Measurements from ENCODE around the gene ITSN1.

Gene ITSN1

DNA sequence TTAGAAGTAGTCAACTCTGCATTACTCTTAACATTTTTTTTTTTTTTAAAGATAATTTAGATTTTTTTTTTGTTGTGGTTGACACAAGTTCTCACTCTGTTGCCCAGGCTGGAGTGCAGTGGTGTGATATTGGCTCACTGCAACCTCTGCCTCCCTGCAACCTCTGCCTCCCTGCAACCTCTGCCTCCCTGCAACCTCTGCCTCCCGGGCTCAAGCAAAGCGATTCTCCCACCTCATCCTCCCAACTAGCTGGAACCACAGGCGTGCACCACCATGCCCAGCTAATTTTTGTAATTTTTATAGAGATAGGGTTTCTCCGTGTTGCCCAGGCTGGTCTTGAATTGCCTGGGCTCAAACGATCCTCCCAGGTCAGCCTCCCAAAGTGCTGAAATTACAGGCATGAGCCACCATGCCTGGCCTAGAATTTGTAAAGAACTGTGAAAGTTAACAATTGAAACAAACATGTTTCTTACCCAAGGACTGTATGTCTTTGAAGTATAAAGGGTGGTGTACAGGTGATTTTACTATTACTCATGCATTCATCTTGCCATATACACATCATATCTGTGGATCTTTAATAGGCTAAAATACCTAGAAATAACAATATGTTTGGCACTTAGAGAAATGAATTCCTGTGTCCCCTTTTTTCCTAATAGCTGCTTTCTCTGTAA is 158.6 kb downstream of the ITSN1 start:
- Mint-ChIP-seq H3K4me1 (no peaks in the 10 kb centered on the region), H3K27me3 (no peaks in the 10 kb centered on the region), H3K27ac (no peak overlapping the region), H3K36me3 (peaks cover 0 to 3% of the 10 kb centered on the region in 2 donors), H3K9me3 (no peaks in the 10 kb centered on the region), H3K4me3 (no peak overlapping the region)
- ATAC-seq (replicated peaks) = no peak
- DNase-seq = no peak

DNA sequence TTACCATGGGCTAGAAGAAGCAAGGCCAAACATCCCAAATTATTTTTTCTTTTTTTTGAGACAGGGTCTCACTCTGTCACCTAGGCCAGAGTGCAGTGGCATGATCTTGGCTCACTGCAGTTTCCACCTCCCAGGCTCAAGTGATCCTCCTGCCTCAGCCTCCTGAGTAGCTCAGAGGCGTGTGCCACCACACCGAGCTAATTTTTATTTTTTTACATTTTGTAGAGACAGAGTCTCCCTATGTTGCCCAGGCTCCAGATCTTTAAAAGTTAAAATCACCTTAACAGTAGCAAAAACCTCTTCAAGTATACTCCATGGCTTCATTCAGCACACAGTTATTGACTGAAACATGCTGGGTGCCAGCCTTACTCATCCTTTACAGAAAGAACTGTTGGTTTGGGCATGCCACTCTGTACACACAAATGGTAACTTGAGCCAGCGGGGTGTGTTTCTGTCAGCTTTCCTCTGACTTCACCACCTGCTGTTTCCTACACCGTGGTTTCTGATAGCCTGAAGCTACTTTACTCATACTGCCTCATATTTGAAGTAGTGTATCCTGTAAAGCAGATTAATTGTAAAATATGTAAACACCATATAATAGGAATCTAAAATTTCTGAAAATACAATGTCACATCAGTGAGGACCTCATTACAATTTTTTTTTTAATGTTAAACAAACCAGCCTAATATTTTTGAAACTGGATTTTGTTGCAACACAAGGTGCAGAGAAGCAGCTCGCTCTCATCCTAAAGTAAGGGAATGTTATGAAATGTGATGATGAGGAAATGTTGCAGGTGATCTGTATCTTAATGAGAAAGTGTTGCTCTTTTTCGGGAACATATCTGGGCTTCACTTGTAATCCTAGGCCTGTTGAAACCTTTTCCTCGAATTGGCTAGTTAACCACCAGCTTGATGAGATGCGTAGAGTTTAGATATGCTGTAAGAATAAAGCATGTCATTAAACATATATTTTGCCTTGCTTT is 159.4 kb downstream of the ITSN1 start:
- Mint-ChIP-seq H3K9me3 (no peaks in the 10 kb centered on the region), H3K27ac (no peak overlapping the region), H3K4me1 (no peaks in the 10 kb centered on the region), H3K4me3 (no peak overlapping the region), H3K27me3 (no peaks in the 10 kb centered on the region), H3K36me3 (peaks cover 0 to 3% of the 10 kb centered on the region in 2 donors)
- ATAC-seq (replicated peaks) (no peak), DNase-seq (no peak)

GRCh38 chr21:33802481-33802880 is 160.2 kb downstream of the ITSN1 start:
- H3K27ac Mint-ChIP-seq = no peak overlapping the region
- H3K9me3 Mint-ChIP-seq = no peaks in the 10 kb centered on the region
- ATAC-seq (replicated peaks) (no peak), DNase-seq (no peak)
- H3K4me3 Mint-ChIP-seq = no peak overlapping the region
- no peaks in the 10 kb centered on the region for H3K27me3 Mint-ChIP-seq
- no peaks in the 10 kb centered on the region for H3K4me1 Mint-ChIP-seq
- H3K36me3 Mint-ChIP-seq = peaks cover 0 to 3% of the 10 kb centered on the region in 2 donors

DNA sequence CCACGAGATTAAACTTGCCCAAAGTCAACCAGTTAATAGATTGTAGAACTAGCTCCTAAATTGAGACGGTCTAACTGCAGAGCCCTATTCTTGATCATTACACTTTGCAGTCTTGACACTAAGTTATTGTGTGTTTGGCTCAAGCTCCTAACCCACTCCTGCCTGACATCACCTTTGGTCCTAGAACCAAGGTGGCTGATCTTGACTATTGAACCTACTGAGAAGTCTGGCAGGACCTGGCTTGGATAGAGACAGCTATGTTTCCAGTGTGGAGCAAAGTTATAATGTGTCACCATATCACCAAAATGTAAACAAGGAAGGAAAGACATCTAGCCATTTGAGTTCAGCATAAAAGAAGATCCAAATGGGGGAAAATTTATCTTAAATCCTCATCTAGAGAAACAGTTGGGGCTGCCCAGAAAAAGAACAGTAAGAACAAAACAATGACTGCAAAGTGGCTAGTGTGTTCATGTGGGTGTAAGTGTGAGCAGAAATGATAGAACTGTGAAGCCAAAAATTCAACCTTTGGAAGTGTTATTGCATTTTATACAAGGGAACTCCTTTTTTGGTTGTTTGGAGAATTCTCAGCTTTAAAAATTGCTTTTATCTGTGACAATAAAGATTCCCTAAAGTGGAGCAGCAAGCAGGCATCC is 166.5 kb downstream of the ITSN1 start:
- DNase-seq (no peak), ATAC-seq (replicated peaks) (no peak)
- no peaks in the 10 kb centered on the region for H3K36me3 Mint-ChIP-seq
- no peak overlapping the region for H3K27ac Mint-ChIP-seq
- H3K4me3 Mint-ChIP-seq = no peak overlapping the region
- no peaks in the 10 kb centered on the region for H3K4me1 Mint-ChIP-seq
- no peaks in the 10 kb centered on the region for H3K27me3 Mint-ChIP-seq
- no peaks in the 10 kb centered on the region for H3K9me3 Mint-ChIP-seq

- no peak for DNase-seq
- Mint-ChIP-seq H3K4me3 (no peak overlapping the region), H3K9me3 (no peaks in the 10 kb centered on the region), H3K27ac (no peak overlapping the region), H3K4me1 (no peaks in the 10 kb centered on the region), H3K27me3 (no peaks in the 10 kb centered on the region), H3K36me3 (no peaks in the 10 kb centered on the region)
- no peak for ATAC-seq (replicated peaks)
These were observed 168.5 kb downstream of the ITSN1 start for GRCh38 chr21:33810766-33811165.

DNA sequence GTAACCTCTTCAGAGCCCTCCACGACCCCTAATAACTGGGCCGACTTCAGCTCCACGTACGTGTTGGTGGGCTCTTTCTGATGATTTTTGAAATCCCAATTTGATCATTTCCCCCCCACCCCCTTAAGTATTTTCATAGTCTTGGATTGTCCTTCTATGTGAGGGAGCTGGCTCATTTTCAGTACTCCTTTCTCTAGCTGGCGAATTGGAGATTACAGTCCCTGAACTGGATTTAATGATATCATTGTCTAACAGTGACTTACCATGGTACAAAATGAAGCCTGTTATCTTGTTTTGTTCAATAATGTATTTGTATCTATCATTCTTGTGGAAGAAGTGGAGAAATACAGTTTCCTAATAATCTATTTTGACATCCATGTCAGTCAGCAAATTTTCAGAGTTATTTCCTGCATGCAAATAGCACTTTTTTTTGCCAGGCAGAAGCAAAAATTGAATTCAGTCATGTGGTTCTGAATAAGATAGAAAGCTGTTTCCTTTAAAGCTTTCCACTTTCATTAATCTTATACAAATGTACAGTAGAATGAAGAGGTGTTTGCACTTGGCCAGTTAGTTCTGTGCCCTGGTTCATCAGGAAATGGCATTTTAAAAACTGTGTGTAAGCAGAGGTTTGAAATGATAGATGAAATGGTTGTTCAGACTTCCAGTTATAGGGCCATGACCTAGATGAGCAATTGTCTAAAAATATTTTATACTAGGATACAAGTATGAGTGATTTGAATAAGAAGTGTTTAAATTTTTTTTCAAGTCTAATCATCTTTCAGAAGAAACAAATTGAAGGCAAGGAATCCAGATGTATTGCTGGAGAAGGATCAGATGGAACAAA is 169.1 kb downstream of the ITSN1 start:
- Mint-ChIP-seq H3K27me3 (no peaks in the 10 kb centered on the region), H3K9me3 (no peaks in the 10 kb centered on the region), H3K27ac (no peak overlapping the region), H3K36me3 (no peaks in the 10 kb centered on the region), H3K4me3 (no peak overlapping the region), H3K4me1 (no peaks in the 10 kb centered on the region)
- DNase-seq = no peak
- no peak for ATAC-seq (replicated peaks)

- Mint-ChIP-seq H3K27me3 (no peaks in the 10 kb centered on the region), H3K27ac (no peak overlapping the region)
- no peak for ATAC-seq (replicated peaks)
These were observed 171.6 kb downstream of the ITSN1 start for GRCh38 chr21:33813832-33814365.

GRCh38 chr21:33815143-33815707 is 172.9 kb downstream of the ITSN1 start:
- no peaks in the 10 kb centered on the region for H3K27me3 Mint-ChIP-seq
- DNase-seq (no peak), ATAC-seq (replicated peaks) (no peak)
- H3K4me3 Mint-ChIP-seq = no peak overlapping the region
- no peak overlapping the region for H3K27ac Mint-ChIP-seq
- H3K9me3 Mint-ChIP-seq = no peaks in the 10 kb centered on the region
- no peaks in the 10 kb centered on the region for H3K36me3 Mint-ChIP-seq
- no peaks in the 10 kb centered on the region for H3K4me1 Mint-ChIP-seq

More at GRCh38 chr21:33813832-33814365, 171.6 kb downstream of the ITSN1 start:
- no peaks in the 10 kb centered on the region for H3K9me3 Mint-ChIP-seq
- no peaks in the 10 kb centered on the region for H3K4me1 Mint-ChIP-seq
- no peaks in the 10 kb centered on the region for H3K36me3 Mint-ChIP-seq
- DNase-seq = no peak
- no peak overlapping the region for H3K4me3 Mint-ChIP-seq

DNA sequence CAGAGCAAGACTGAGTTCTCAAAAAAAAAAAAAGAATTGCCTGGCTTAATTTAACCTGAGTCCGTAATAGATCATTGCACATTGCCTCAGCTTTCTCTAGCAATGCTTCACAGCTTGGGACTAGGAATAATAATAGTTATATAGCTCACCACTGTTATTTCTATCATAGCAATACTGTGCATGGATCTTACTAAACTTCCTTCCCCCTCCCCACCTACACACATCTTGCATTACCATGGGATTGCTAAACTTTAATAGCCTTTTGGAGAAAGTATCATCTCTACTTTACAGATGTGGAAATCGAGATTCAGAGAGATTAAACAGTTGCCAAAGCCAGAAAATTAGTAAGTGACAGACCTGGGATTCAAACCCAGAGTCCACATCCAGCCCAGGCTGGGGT is 173.9 kb downstream of the ITSN1 start:
- Mint-ChIP-seq H3K9me3 (no peaks in the 10 kb centered on the region), H3K4me3 (no peak overlapping the region), H3K36me3 (no peaks in the 10 kb centered on the region), H3K27ac (no peak overlapping the region), H3K4me1 (no peaks in the 10 kb centered on the region), H3K27me3 (no peaks in the 10 kb centered on the region)
- no peak for DNase-seq
- no peak for ATAC-seq (replicated peaks)

DNA sequence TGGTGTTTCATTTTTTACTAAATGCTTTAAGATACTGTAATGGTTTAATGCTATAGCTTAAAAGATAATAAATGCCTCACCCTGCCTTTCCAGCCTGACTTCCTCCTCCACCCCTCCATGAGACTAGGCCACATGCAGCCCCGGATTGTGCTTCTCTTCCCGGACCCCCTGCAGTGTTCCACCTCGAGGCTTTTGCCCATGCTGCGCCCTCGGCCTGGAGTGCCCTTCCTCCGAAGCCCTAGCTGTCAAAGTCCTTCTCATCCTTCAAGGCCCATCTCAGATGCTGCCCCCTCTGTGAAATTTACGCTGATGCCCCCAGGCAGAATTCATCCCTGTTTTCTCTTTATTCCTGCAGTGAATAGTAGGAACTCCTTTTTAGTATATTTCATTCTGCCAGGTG is 174.8 kb downstream of the ITSN1 start:
- no peaks in the 10 kb centered on the region for H3K36me3 Mint-ChIP-seq
- H3K27ac Mint-ChIP-seq = no peak overlapping the region
- H3K27me3 Mint-ChIP-seq = no peaks in the 10 kb centered on the region
- no peaks in the 10 kb centered on the region for H3K4me1 Mint-ChIP-seq
- no peak for ATAC-seq (replicated peaks)
- no peak overlapping the region for H3K4me3 Mint-ChIP-seq
- no peaks in the 10 kb centered on the region for H3K9me3 Mint-ChIP-seq
- DNase-seq = no peak

DNA sequence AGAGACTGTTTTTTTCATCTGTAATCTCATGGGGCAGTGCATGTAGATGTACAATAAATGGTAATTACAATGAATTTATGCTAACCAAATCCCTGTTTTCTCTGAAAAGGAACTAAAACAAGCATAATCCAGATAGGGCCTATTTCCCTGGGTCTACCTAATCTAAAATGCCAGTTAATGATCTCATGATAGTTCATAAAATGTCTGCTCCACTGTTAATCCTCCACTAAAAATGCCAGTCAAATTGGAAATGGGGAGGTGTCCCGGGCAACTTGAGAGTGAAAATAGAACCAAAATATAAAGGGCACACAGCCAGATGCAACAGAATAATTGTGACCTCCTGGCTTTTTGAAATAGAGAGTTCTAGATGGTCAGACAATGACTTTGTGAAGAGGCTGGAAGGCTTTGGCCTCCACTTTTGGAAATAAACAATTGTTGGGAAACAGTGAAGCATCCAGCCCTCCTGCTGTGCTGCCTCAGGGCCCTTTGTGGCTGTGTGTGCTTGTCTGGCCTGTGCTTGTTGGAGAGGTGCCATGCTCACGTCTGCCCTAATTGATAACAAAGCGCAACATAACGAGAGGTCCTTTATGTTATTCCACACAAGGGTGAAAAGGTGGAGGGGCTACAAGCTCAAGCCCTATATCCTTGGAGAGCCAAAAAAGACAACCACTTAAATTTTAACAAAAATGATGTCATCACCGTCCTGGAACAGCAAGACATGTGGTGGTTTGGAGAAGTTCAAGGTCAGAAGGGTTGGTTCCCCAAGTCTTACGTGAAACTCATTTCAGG is 175.6 kb downstream of the ITSN1 start:
- no peaks in the 10 kb centered on the region for H3K4me1 Mint-ChIP-seq
- no peaks in the 10 kb centered on the region for H3K9me3 Mint-ChIP-seq
- DNase-seq (no peak), ATAC-seq (replicated peaks) (no peak)
- no peaks in the 10 kb centered on the region for H3K36me3 Mint-ChIP-seq
- H3K4me3 Mint-ChIP-seq = no peak overlapping the region
- no peaks in the 10 kb centered on the region for H3K27me3 Mint-ChIP-seq
- no peak overlapping the region for H3K27ac Mint-ChIP-seq

GRCh38 chr21:33820230-33820770 is 178.0 kb downstream of the ITSN1 start:
- Mint-ChIP-seq H3K27me3 (no peaks in the 10 kb centered on the region), H3K9me3 (no peaks in the 10 kb centered on the region)
- ATAC-seq (replicated peaks) = no peak

GRCh38 chr21:33820798-33821197 is 178.5 kb downstream of the ITSN1 start:
- no peak overlapping the region for H3K27ac Mint-ChIP-seq
- ATAC-seq (replicated peaks) = no peak

More at GRCh38 chr21:33820230-33820770, 178.0 kb downstream of the ITSN1 start:
- Mint-ChIP-seq H3K27ac (no peak overlapping the region), H3K36me3 (no peaks in the 10 kb centered on the region), H3K4me3 (no peak overlapping the region), H3K4me1 (no peaks in the 10 kb centered on the region)
- DNase-seq = no peak

More at GRCh38 chr21:33820798-33821197, 178.5 kb downstream of the ITSN1 start:
- H3K9me3 Mint-ChIP-seq = no peaks in the 10 kb centered on the region
- H3K4me1 Mint-ChIP-seq = no peaks in the 10 kb centered on the region
- no peaks in the 10 kb centered on the region for H3K36me3 Mint-ChIP-seq
- no peaks in the 10 kb centered on the region for H3K27me3 Mint-ChIP-seq
- no peak for DNase-seq
- no peak overlapping the region for H3K4me3 Mint-ChIP-seq

Measured in stimulated activated naive B cell treated with anti-CD40 and anti-IgM and Interleukin-4, amounts not matched to agents 10 μg/mL and 1 μg/mL and 100 μg/mL, for 72 hours (primary cell).